WTC11 (cell line): ENCODE measurements around the gene HIVEP2. TPM values are rescaled to one million over a fixed set of nuclear protein-coding genes. Genes with fewer than 3 reads are reported as not detected.

Experiments used
- ATAC-seq: fragments of 200-7000 bp; cut with Tn5 transposase; 2 replicates; pipeline ENCODE4 v1.10.0; 2021; ENCODE audit warnings: mild to moderate bottlenecking, moderate library complexity
- CTCF ChIA-PET: fragments of 300-600 bp; sonication (Branson Sonifier 250); formaldehyde crosslinking; loops from one replicate; lab custom pipeline; 2021; ENCODE audit warnings: antibody characterized with exemption; lab: Charles Lee
- POLR2A ChIA-PET: fragments of 350-600 bp; sonication (Branson Sonifier 250); formaldehyde crosslinking; loops from one replicate; lab custom pipeline; 2021; ENCODE audit warnings: antibody characterized with exemption; lab: Charles Lee
- DNase-seq: peaks from one replicate; pipeline ENCODE4 v3.0.0; 2021; ENCODE audit warnings: low spot score
- H3K27ac Mint-ChIP-seq: 2 replicates; pipeline ENCODE4 v1.8.0; 2021; ENCODE audit warnings: mixed read lengths
- H3K27me3 Mint-ChIP-seq: 2 replicates; pipeline ENCODE4 v1.8.0; 2021; ENCODE audit warnings: low read depth, mild to moderate bottlenecking, moderate library complexity, mixed read lengths
- H3K36me3 Mint-ChIP-seq: 2 replicates; pipeline ENCODE4 v1.8.0; 2021; ENCODE audit warnings: mixed read lengths
- H3K4me1 Mint-ChIP-seq: 2 replicates; pipeline ENCODE4 v1.8.0; 2022; ENCODE audit warnings: mixed read lengths
- H3K4me3 Mint-ChIP-seq: 2 replicates; pipeline ENCODE4 v1.8.0; 2021; ENCODE audit warnings: mild to moderate bottlenecking, moderate library complexity, mixed read lengths
- H3K9me3 Mint-ChIP-seq: 2 replicates; pipeline ENCODE4 v1.8.0; 2021; ENCODE audit warnings: mixed read lengths
- ATF1 ChIP-seq: sonication (generic); formaldehyde crosslinking; IDR thresholded peaks from 2 replicates; pipeline ENCODE4 v1.8.1; 2023; ENCODE audit warnings: mild to moderate bottlenecking, moderate library complexity, missing genetic modification reagents
- CDX4 ChIP-seq: fragments of 250-450 bp; sonication (Bioruptor Pico); IDR thresholded peaks from 2 replicates; pipeline ENCODE4 v1.9.0; 2021; ENCODE audit warnings: moderate library complexity, mild to moderate bottlenecking, inconsistent platforms, borderline replicate concordance
- CREB1 ChIP-seq: sonication (generic); formaldehyde crosslinking; IDR thresholded peaks from 2 replicates; pipeline ENCODE4 v1.8.0; 2023; ENCODE audit warnings: mild to moderate bottlenecking, missing genetic modification reagents
- CTCF ChIP-seq: fragments of 200-600 bp; IDR thresholded peaks from 2 replicates; pipeline ENCODE4 v1.8.0; 2022; ENCODE audit warnings: antibody characterized with exemption
- EMX1 ChIP-seq: fragments of 250-450 bp; sonication (Bioruptor Pico); IDR thresholded peaks from 2 replicates; pipeline ENCODE4 v1.8.0; 2021; ENCODE audit warnings: mild to moderate bottlenecking
- ERG ChIP-seq: fragments of 250-450 bp; sonication (Bioruptor Pico); IDR thresholded peaks from 2 replicates; pipeline ENCODE4 v1.8.0; 2021; ENCODE audit warnings: mild to moderate bottlenecking
- ESRRA ChIP-seq: sonication (generic); formaldehyde crosslinking; IDR thresholded peaks from 2 replicates; pipeline ENCODE4 v1.8.1; 2022; ENCODE audit warnings: mild to moderate bottlenecking, missing genetic modification reagents, borderline replicate concordance
- ETV6 ChIP-seq: sonication (generic); formaldehyde crosslinking; IDR thresholded peaks from 2 replicates; pipeline ENCODE4 v1.8.1; 2022; ENCODE audit warnings: mild to moderate bottlenecking, missing genetic modification reagents
- GABPB1 ChIP-seq: sonication (generic); formaldehyde crosslinking; IDR thresholded peaks from 2 replicates; pipeline ENCODE4 v1.8.1; 2023; ENCODE audit warnings: mild to moderate bottlenecking, missing genetic modification reagents
- GTF2I ChIP-seq: fragments of 250-450 bp; sonication (Bioruptor Pico); conservative IDR thresholded peaks from 2 replicates; pipeline ENCODE4 v1.4.0; 2021; ENCODE audit warnings: mild to moderate bottlenecking
- JAZF1 ChIP-seq: fragments of 250-450 bp; sonication (Bioruptor Pico); IDR thresholded peaks from 2 replicates; pipeline ENCODE4 v1.9.0; 2021; ENCODE audit warnings: moderate library complexity, mild to moderate bottlenecking, inconsistent platforms
- NFYB ChIP-seq: sonication (generic); formaldehyde crosslinking; conservative IDR thresholded peaks from 2 replicates; pipeline ENCODE4 v1.8.0; 2022; ENCODE audit warnings: low read depth, missing genetic modification reagents
- NR3C1 ChIP-seq: sonication (generic); formaldehyde crosslinking; conservative IDR thresholded peaks from 2 replicates; pipeline ENCODE4 v1.8.1; 2023; ENCODE audit warnings: low read depth, mild to moderate bottlenecking, missing genetic modification reagents
- PRRX2 ChIP-seq: fragments of 250-450 bp; sonication (Bioruptor Pico); IDR thresholded peaks from 2 replicates; pipeline ENCODE4 v1.8.0; 2021; ENCODE audit warnings: mild to moderate bottlenecking
- SOX15 ChIP-seq: fragments of 250-450 bp; sonication (Bioruptor Pico); IDR thresholded peaks from 2 replicates; pipeline ENCODE4 v1.9.0; 2021; ENCODE audit warnings: mild to moderate bottlenecking
- TCF7 ChIP-seq: sonication (generic); formaldehyde crosslinking; IDR thresholded peaks from 2 replicates; pipeline ENCODE4 v1.8.0; 2022; ENCODE audit warnings: mild to moderate bottlenecking, low read depth, missing genetic modification reagents, moderate library complexity
- ZBTB21 ChIP-seq: sonication (generic); formaldehyde crosslinking; IDR thresholded peaks from 2 replicates; pipeline ENCODE4 v1.8.1; 2023; ENCODE audit warnings: mild to moderate bottlenecking, missing genetic modification reagents, borderline replicate concordance
- ZNF219 ChIP-seq: sonication (generic); formaldehyde crosslinking; IDR thresholded peaks from 2 replicates; pipeline ENCODE4 v1.8.0; 2023; ENCODE audit warnings: missing genetic modification reagents, mild to moderate bottlenecking, borderline replicate concordance
- ZNF317 ChIP-seq: sonication (generic); formaldehyde crosslinking; IDR thresholded peaks from 2 replicates; pipeline ENCODE4 v1.8.1; 2023; ENCODE audit warnings: low read depth, mild to moderate bottlenecking, moderate library complexity, missing genetic modification reagents, borderline replicate concordance
- ZNF423 ChIP-seq: fragments of 250-450 bp; sonication (Bioruptor Pico); IDR thresholded peaks from 2 replicates; pipeline ENCODE4 v2.1.2; 2022; ENCODE audit warnings: mild to moderate bottlenecking, moderate library complexity
- total RNA-seq: library from RNA; stranded (reverse); gene quantifications from 3 replicates; pipeline ENCODE4 v1.2.3, GENCODE V29; 2021
- TF ChIP-seq, protein P1 (sequence below): sonication (generic); formaldehyde crosslinking; IDR thresholded peaks from 2 replicates; pipeline ENCODE4 v1.8.1; 2023; ENCODE audit warnings: mild to moderate bottlenecking, missing genetic modification reagents
- TF ChIP-seq, protein P2 (sequence below): sonication (generic); formaldehyde crosslinking; IDR thresholded peaks from 2 replicates; pipeline ENCODE4 v1.8.0; 2022; ENCODE audit warnings: mild to moderate bottlenecking, missing genetic modification reagents

The HIVEP2 gene
- total RNA-seq, 1 experiment from 2014 or later: 11.5 TPM

DNA sequence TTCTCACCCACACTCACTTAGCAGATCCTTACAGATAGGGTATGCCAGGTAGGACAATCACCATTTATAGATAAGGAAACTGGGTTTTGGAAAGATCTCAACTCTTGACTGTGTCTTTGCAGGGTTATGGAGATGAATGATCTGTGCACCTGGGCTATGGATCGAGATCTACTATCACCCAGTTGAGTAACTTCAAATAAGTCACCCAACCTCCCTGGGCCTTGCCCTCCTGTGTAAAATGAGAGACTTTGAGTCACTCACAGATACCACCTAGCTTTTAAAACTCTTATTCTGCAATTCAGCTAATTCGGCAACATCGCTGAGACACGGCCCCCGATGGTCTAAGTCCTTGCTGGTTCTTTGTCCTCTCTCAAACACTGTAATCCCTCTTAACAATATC is 53.5 kb downstream of the HIVEP2 start:
- Mint-ChIP-seq H3K4me3 (no peak overlapping the region), H3K9me3 (no peaks in the 10 kb centered on the region), H3K27ac (no peak overlapping the region), H3K4me1 (peaks cover 28% of the 10 kb centered on the region), H3K36me3 (no peaks in the 10 kb centered on the region), H3K27me3 (no peaks in the 10 kb centered on the region)
- no peak for ATAC-seq
- no peak for TF ChIP-seq ZNF317 (CRISPR knock-in tag)
- TF ChIP-seq ZNF219 (CRISPR knock-in tag): no peak
- TF ChIP-seq ESRRA (CRISPR knock-in tag): no peak
- no peak for TF ChIP-seq NR3C1 (CRISPR knock-in tag)
- no peak for TF ChIP-seq NFYB
- TF ChIP-seq ZBTB21 (CRISPR knock-in tag): no peak
- TF ChIP-seq EMX1: no peak
- no peak for TF ChIP-seq ZNF423 (CRISPR knock-in tag)
- no peak for TF ChIP-seq PRRX2
- TF ChIP-seq, protein P1, sequence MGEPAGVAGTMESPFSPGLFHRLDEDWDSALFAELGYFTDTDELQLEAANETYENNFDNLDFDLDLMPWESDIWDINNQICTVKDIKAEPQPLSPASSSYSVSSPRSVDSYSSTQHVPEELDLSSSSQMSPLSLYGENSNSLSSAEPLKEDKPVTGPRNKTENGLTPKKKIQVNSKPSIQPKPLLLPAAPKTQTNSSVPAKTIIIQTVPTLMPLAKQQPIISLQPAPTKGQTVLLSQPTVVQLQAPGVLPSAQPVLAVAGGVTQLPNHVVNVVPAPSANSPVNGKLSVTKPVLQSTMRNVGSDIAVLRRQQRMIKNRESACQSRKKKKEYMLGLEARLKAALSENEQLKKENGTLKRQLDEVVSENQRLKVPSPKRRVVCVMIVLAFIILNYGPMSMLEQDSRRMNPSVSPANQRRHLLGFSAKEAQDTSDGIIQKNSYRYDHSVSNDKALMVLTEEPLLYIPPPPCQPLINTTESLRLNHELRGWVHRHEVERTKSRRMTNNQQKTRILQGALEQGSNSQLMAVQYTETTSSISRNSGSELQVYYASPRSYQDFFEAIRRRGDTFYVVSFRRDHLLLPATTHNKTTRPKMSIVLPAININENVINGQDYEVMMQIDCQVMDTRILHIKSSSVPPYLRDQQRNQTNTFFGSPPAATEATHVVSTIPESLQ: no peak
- no peak for TF ChIP-seq CDX4 (CRISPR knock-in tag)
- TF ChIP-seq, protein P2, sequence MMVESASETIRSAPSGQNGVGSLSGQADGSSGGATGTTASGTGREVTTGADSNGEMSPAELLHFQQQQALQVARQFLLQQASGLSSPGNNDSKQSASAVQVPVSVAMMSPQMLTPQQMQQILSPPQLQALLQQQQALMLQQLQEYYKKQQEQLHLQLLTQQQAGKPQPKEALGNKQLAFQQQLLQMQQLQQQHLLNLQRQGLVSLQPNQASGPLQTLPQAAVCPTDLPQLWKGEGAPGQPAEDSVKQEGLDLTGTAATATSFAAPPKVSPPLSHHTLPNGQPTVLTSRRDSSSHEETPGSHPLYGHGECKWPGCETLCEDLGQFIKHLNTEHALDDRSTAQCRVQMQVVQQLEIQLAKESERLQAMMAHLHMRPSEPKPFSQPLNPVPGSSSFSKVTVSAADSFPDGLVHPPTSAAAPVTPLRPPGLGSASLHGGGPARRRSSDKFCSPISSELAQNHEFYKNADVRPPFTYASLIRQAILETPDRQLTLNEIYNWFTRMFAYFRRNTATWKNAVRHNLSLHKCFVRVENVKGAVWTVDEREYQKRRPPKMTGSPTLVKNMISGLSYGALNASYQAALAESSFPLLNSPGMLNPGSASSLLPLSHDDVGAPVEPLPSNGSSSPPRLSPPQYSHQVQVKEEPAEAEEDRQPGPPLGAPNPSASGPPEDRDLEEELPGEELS: no peak
- no peak for TF ChIP-seq ETV6
- no peak for TF ChIP-seq JAZF1 (CRISPR knock-in tag)
- TF ChIP-seq ATF1 (CRISPR knock-in tag): no peak
- no peak for TF ChIP-seq TCF7 (CRISPR knock-in tag)
- no peak for TF ChIP-seq GTF2I (CRISPR knock-in tag)
- TF ChIP-seq CREB1 (CRISPR knock-in tag): no peak
- no peak for TF ChIP-seq ERG (CRISPR knock-in tag)
- no peak for TF ChIP-seq GABPB1
- ChIA-PET POLR2A (no interaction called here), CTCF (no interaction called here)
- no peak for DNase-seq

DNA sequence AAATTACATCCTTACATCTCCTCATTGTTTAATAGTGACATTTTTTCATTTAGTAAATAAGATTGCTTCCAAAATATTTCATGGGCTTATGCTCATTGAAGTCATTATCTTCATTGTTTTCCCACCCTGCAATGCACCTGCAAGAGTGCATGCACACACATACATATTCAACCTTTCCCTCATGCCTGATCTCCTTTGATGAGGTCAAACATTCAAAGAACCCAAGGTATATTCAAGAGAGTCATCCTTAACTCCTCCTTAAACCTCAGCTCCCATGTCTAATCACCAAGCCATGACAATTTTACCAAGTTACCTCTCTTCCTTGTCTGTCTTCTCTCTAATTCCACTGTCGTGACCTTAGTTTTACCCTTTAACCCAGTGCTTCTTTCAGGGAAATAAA is 56.5 kb downstream of the HIVEP2 start:
- no peaks in the 10 kb centered on the region for H3K36me3 Mint-ChIP-seq
- ChIA-PET POLR2A (no interaction called here), CTCF (no interaction called here)
- TF ChIP-seq EMX1 (no peak), CTCF (no peak), SOX15 (no peak)
- H3K4me1 Mint-ChIP-seq: peaks cover 53% of the 10 kb centered on the region
- no peaks in the 10 kb centered on the region for H3K9me3 Mint-ChIP-seq
- no peak for DNase-seq
- no peaks in the 10 kb centered on the region for H3K27me3 Mint-ChIP-seq
- ATAC-seq: no peak
- H3K27ac Mint-ChIP-seq: no peak overlapping the region; the same call in 1 of the 2 replicates
- H3K4me3 Mint-ChIP-seq: no peak overlapping the region
